Measurements from ENCODE around the gene MCM8.

Gene MCM8

GRCh38 chr20:5938456-5939029, 11.9 kb upstream of the MCM8 start:
- H3K4me2 ChIP-seq (ENCODE audit: low read depth, low read length) = no peak overlapping the region
- DNase-seq = no peak
- no peaks in the 10 kb centered on the region for H3K9me3 ChIP-seq (replicated peaks; ENCODE audit: insufficient read depth, low read length)
- no peak overlapping the region for H2AFZ ChIP-seq (ENCODE audit: low read length)
- H3K27ac ChIP-seq (ENCODE audit: low read length) = no peak overlapping the region
- no peaks in the 10 kb centered on the region for H3K9me2 ChIP-seq (replicated peaks; ENCODE audit: insufficient read depth, low read length)
- no peaks in the 10 kb centered on the region for H3F3A ChIP-seq (ENCODE audit: insufficient read depth, low read length)
- no peak overlapping the region for H3K4me3 ChIP-seq (ENCODE audit: low read length)
- no peaks in the 10 kb centered on the region for H3K27me3 ChIP-seq (replicated peaks; ENCODE audit: insufficient read depth, low read length)
- no peak overlapping the region for H3K9ac ChIP-seq (ENCODE audit: low read length)
- H3K79me2 ChIP-seq (ENCODE audit: low read length) = no peaks in the 10 kb centered on the region
- no peaks in the 10 kb centered on the region for H4K20me1 ChIP-seq (ENCODE audit: insufficient read depth, low read length)
- TF ChIP-seq EZH2 (optimal IDR thresholded peaks at IDR 0.05; ENCODE audit: low read depth, low read length) = no peak
- no peak for TF ChIP-seq CTCF (IDR thresholded peaks at IDR 0.05; ENCODE audit: low read length)
- no peak for TF ChIP-seq EZH2phosphoT487 (IDR thresholded peaks at IDR 0.05; ENCODE audit: low read length)
- H3K4me1 ChIP-seq (ENCODE audit: low read length) = no peaks in the 10 kb centered on the region
- H3K36me3 ChIP-seq (replicated peaks; ENCODE audit: insufficient read depth, low read length) = no peaks in the 10 kb centered on the region; the same call in 1 of the 2 replicates

- DNase-seq = no peak
- no peaks in the 10 kb centered on the region for H3K9me3 ChIP-seq (replicated peaks; ENCODE audit: insufficient read depth, low read length)
- H3K4me2 ChIP-seq (ENCODE audit: low read depth, low read length) = no peak overlapping the region
- H3K9me2 ChIP-seq (replicated peaks; ENCODE audit: insufficient read depth, low read length) = no peaks in the 10 kb centered on the region
- no peaks in the 10 kb centered on the region for H3K27me3 ChIP-seq (replicated peaks; ENCODE audit: insufficient read depth, low read length)
- 0 out of 2 replicates have a peak, but pooled peaks cover 5% of the 10 kb centered on the region for H3F3A ChIP-seq (ENCODE audit: insufficient read depth, low read length)
- no peak overlapping the region for H3K4me3 ChIP-seq (ENCODE audit: low read length)
- H3K9ac ChIP-seq (ENCODE audit: low read length) = no peak overlapping the region
- H3K36me3 ChIP-seq (replicated peaks; ENCODE audit: insufficient read depth, low read length) = peaks cover 3% of the 10 kb centered on the region; the same call in 1 of the 2 replicates
- H3K4me1 ChIP-seq (ENCODE audit: low read length) = no peaks in the 10 kb centered on the region
- H3K79me2 ChIP-seq (ENCODE audit: low read length) = peaks cover 41% of the 10 kb centered on the region
- no peaks in the 10 kb centered on the region for H4K20me1 ChIP-seq (ENCODE audit: insufficient read depth, low read length)
- no peak for TF ChIP-seq EZH2 (optimal IDR thresholded peaks at IDR 0.05; ENCODE audit: low read depth, low read length)
- H3K27ac ChIP-seq (ENCODE audit: low read length) = no peak overlapping the region
- no peak overlapping the region for H2AFZ ChIP-seq (ENCODE audit: low read length)
Measured at GRCh38 chr20:5945963-5946362, 4.5 kb upstream of the MCM8 start.

GRCh38 chr20:5947276-5947675, 3.2 kb upstream of the MCM8 start:
- H3K27ac ChIP-seq (ENCODE audit: low read length) = no peak overlapping the region
- H2AFZ ChIP-seq (ENCODE audit: low read length) = no peak overlapping the region
- peaks cover 54% of the 10 kb centered on the region for H3K79me2 ChIP-seq (ENCODE audit: low read length)
- no peak overlapping the region for H3K4me3 ChIP-seq (ENCODE audit: low read length)
- H3K27me3 ChIP-seq (replicated peaks; ENCODE audit: insufficient read depth, low read length) = no peaks in the 10 kb centered on the region
- no peaks in the 10 kb centered on the region for H3K9me2 ChIP-seq (replicated peaks; ENCODE audit: insufficient read depth, low read length)
- 0 out of 2 replicates have a peak, but pooled peaks cover 7% of the 10 kb centered on the region for H3F3A ChIP-seq (ENCODE audit: insufficient read depth, low read length)
- DNase-seq = no peak
- no peak overlapping the region for H3K4me2 ChIP-seq (ENCODE audit: low read depth, low read length)
- no peaks in the 10 kb centered on the region for H4K20me1 ChIP-seq (ENCODE audit: insufficient read depth, low read length)
- peaks cover 6% of the 10 kb centered on the region; the same call in 1 of the 2 replicates for H3K36me3 ChIP-seq (replicated peaks; ENCODE audit: insufficient read depth, low read length)
- no peaks in the 10 kb centered on the region for H3K9me3 ChIP-seq (replicated peaks; ENCODE audit: insufficient read depth, low read length)
- no peak for TF ChIP-seq EZH2 (optimal IDR thresholded peaks at IDR 0.05; ENCODE audit: low read depth, low read length)
- TF ChIP-seq CTCF (IDR thresholded peaks at IDR 0.05; ENCODE audit: low read length) = no peak
- no peak for TF ChIP-seq EZH2phosphoT487 (IDR thresholded peaks at IDR 0.05; ENCODE audit: low read length)
- H3K9ac ChIP-seq (ENCODE audit: low read length) = no peak overlapping the region
- peaks cover 5% of the 10 kb centered on the region; the same call in 1 of the 2 replicates for H3K4me1 ChIP-seq (ENCODE audit: low read length)

GRCh38 chr20:5949943-5950270, 545 bp upstream of the MCM8 start:
- H3K4me1 ChIP-seq (ENCODE audit: low read length) = peaks cover 5% of the 10 kb centered on the region; the same call in 1 of the 2 replicates

More at GRCh38 chr20:5949943-5950270, 545 bp upstream of the MCM8 start:
- H3F3A ChIP-seq (ENCODE audit: insufficient read depth, low read length) = 0 out of 2 replicates have a peak, but pooled peaks cover 7% of the 10 kb centered on the region
- peak overlapping the region; percentile 84 for H3K4me3 ChIP-seq (ENCODE audit: low read length)
- TF ChIP-seq CTCF (IDR thresholded peaks at IDR 0.05; ENCODE audit: low read length) (no peak), EZH2 (optimal IDR thresholded peaks at IDR 0.05; ENCODE audit: low read depth, low read length) (no peak), EZH2phosphoT487 (IDR thresholded peaks at IDR 0.05; ENCODE audit: low read length) (no peak)
- no peaks in the 10 kb centered on the region for H4K20me1 ChIP-seq (ENCODE audit: insufficient read depth, low read length)
- peak overlapping the region; percentile 81 for H2AFZ ChIP-seq (ENCODE audit: low read length)
- H3K79me2 ChIP-seq (ENCODE audit: low read length) = peaks cover 63% of the 10 kb centered on the region
- H3K27me3 ChIP-seq (replicated peaks; ENCODE audit: insufficient read depth, low read length) = no peaks in the 10 kb centered on the region
- H3K4me2 ChIP-seq (ENCODE audit: low read depth, low read length) = peak overlapping the region; percentile 79
- peak overlapping the region; percentile 74 for H3K9ac ChIP-seq (ENCODE audit: low read length)
- H3K9me2 ChIP-seq (replicated peaks; ENCODE audit: insufficient read depth, low read length) = no peaks in the 10 kb centered on the region
- no peak for DNase-seq
- no peak overlapping the region; the same call in 1 of the 2 replicates for H3K27ac ChIP-seq (ENCODE audit: low read length)
- no peaks in the 10 kb centered on the region for H3K9me3 ChIP-seq (replicated peaks; ENCODE audit: insufficient read depth, low read length)
- peaks cover 9% of the 10 kb centered on the region; the same call in 1 of the 2 replicates for H3K36me3 ChIP-seq (replicated peaks; ENCODE audit: insufficient read depth, low read length)
